ENCODE results near the gene PLCE1.

- TF ChIP-seq EZH2 (IDR thresholded peaks at IDR 0.05; ENCODE audit: insufficient read depth, low read length) (no peak), CTCF (IDR thresholded peaks at IDR 0.05; ENCODE audit: insufficient read depth, low read depth, low read length) (no peak)
Observed at GRCh38 chr10:93980486-93980885, 13.2 kb upstream of the PLCE1 start.
